NCI-H1417 (cell line): ENCODE data around the gene SIAH3.
A peak's percentile ranks its signal among the peaks of the same experiment; 100 is the strongest.
"Not testable (repeated sequence)": the region's sequence is repeated elsewhere in the genome, so short reads cannot be mapped to it uniquely, and the experiment has no call there.

Experiments
- DNase-seq, 3 experiments: peaks; one replicate each; lab custom pipeline; 2025; lab: John Stamatoyannopoulos, UW

The SIAH3 gene

DNA sequence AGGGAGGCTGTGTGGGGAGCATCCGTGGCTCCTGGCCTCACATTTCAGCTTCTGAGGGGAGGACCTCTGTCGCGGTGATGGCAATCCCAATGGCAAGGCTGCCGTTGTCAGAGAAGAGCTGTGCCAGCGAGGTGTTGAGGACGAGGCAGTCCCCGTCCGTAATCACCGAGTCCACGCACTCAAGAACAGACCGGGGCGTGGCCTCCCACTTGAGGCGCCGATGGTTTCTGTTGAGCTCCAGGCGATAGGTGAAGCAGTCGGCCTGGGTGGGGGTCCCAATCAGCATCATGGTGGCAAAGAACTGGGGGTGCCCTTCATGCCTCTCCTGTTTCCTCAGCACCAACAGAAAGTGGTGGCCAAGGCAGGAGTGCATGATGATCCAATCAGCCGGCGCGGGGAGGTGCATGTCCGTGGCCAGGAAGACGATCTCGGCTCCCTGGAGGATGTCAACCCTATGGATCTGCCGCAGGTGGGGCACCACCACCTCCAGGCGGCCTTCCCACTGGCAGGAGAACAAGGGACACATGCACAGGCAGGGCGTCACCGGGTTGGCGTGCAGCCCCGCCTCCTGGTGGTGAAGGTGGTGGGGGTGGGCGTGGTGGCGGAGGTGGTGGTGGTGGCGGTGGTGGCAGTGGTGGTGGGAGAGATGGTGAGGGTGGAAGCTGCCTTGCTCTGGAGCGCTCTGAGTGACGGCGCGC is 68.1 kb downstream of the SIAH3 start:
- no peak for DNase-seq

DNA sequence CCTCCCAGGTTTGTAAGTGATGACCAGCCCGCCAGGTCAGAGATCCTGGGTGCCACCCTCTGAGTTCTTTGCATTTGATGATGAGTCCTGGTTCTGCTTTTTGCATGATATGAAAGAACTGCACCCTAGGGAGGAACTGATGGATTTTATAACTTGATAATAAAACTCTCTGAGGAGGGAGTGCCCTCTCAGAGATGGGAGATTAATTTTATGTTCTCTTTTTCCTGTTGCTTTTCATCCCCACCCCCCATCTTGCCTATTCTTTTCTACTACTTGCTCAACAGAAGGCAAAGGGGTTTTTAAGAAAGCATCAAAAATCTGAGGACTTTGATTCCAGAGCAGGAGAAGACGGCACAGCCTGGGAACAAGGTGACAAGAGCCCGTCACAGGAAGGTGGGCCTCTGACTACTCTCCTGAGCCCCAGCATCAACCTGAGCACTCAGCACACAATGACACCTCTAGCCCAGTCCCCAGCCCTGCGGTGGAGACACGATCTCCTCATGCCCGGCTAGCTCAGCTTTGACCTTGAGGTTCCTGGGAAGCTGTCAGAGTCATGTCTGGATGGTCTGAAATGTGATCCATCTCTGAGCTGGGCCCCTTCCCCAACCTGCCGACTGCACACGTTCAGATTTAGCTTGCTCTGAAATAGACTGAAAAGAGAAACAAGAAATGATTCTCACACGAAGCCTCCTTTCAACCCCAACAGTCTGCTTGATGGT is 69.1 kb downstream of the SIAH3 start:
- no peak for DNase-seq

DNA sequence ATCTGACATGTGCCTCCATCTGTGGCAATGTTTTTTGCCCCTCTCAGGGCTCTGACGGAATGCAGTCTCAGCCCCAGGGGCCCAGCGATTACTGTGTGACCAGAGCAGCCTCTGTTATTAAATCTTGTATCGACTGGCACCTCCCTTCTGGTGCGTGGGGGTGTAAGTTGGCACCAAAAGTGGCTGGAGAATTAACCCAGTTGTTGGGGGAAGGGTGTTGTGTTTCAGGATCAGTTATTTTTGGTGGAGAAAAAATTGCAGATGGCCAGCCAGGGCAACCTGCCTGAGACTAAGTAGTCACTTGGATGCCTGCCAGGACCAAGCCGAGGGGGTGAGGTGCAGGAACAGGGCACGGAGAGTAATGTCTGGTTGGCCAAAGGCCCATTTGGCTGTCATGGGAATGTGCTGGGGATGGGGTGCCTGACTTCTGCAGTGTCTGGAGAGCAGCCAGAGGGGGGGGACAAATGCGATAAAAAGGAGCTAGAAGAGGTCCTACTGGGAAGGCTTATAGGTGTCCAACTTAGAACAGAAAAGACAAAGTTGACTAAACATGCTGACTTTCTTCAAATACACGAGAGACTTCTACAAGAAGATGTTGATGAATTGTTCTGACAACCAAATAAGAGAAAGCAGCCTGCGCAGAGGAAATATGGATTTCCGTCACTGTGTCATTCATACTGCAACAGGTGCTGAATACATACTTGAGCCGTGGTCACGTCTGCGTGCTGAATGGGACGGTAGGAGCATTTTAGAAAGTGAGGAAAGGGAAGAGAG is 69.8 kb downstream of the SIAH3 start:
- DNase-seq, result peak; percentile 71 to 93 (median 83)

DNA sequence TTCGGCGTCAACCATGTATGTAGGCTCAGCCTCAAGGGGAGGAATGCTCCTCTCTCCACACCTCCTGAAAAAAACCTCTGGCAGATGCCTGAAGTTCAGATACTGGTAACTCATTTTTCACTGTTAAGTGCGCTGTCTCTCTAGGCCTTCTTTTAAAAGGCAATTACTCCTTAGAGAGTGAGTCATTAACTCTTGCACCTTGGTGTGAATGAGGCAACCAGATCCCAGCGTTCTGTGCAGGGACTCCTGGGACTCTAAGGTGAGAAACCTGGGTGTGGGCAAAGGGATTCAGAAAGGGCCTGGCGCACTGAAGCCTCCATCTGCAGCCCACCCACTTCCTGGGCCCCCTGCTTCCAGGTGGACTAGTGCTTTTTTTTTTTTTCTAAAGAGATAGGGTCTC is 71.7 kb downstream of the SIAH3 start:
- no peak for DNase-seq

DNA sequence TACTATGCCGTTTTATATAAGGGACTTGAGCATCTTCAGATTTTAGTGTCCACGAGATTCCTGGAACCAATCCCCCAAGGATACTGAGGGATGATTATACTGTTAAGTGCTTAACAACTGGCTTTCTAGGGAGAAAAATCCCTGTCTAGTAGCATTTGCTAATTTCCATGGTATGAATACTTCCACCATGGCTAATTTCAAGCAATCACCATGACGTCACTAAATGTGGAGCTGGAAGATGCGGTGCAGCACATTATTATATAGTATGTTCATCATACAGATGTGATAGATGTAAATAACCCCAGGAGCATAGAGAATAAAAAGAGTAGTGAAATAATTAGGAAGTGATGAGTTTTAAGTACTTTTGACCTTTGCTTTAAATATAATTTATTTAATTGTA is 72.7 kb downstream of the SIAH3 start:
- DNase-seq, result no peak

DNA sequence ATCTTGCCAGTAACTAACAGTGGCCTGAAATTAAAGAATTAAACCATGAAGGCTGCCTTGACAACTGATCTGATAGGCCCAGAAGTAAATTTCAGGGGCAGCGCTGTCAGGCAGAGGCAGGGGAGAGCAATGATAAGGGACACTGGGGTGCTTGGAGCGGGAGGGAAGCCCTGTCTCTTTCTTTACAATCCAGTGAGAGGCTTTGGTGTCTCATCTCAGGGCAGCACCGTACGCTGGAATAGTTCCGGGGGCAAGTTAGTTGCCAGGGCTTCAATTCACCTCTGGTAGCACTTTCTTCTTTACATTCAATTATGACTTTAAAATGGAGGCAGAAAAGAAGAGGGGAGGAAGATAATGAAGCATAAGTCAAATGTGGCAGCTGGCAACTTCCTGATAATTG is 74.8 kb downstream of the SIAH3 start:
- DNase-seq, result no peak

DNA sequence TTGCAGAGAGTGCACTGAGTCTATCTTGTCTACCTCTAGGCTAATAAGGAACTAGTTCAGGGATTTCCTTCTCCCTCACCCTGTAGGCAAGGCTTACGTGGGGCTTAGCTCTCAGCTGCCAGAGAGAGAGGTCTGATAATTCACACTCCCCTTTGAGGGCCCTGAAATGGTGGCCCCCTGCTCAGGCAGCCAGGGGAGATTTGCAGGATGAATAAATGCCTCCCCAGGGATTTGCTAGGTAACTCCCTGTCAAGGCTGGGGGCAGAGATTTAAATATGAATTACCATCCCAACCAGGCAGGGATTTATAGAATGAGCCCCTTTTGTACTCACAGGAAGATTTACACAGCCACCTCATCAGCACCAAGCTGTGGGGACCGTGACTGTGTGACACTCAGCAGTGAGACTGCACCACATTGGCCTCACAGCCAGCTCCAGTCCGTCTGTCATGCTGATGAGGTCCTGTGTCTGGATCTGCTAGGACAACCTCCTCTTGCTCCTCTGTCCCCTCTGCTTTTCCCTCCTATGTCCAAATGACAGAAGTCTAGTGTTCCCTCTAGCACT is 76.1 kb downstream of the SIAH3 start:
- DNase-seq, result no peak

DNA sequence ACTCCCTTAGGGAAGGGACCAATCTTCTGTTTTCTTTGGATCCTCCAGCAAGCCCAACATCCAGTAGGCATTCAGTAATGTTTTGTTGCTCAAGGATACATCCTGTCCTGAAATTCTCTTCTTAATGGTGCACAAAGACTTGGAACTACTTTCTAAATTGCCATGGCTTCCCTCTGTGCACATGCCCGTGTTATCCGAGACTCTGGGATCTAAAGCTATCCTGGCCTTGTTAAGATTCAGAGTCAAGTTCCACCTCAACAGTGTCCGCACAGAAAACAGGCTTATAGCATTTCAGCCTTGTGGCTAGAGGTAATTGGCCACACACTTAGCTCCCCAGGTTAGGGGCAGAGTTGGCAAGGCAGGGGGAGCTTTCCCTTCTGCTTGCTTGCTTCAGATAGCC is 77.6 kb downstream of the SIAH3 start:
- DNase-seq, result no peak

DNA sequence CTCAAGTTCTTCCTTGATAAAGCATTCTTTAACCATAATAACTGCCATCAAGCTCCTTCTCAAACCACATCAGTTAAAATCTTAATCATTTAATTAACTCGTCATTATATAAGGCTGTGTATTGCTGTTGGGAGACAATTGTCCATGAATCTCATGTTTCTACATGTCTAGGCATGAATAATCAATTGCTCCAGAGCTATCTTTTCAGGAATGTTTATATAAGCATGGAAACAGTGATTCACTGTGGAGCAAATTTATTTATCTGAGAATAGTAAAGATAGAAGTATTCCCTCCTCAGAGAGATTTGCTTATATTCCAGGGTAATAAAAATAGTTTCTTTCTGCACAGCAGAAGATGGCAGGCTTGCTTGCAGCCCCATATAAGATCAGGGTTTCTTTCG is 78.3 kb downstream of the SIAH3 start:
- DNase-seq, result peak in 1 of 3 experiments; percentile 16

DNA sequence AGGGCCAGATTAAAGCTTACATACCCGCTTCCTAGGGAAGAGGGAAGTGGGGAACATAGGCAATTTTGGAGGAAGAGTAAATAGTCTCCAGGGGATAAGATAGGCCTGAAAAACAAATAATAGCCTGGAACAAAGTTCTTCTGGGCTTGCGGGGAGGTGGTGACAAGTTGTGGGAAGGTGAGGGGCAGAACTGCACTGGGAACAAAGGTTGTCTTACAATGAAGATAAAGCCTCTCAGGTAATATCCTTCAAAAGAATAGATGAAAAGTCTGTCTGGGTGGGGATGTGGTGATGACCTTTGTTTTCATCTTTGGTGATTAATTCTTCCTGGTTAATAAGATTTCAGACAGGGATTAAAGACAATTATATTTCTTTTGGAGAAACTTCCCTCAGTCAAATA is 80.7 kb downstream of the SIAH3 start:
- no peak for DNase-seq

DNA sequence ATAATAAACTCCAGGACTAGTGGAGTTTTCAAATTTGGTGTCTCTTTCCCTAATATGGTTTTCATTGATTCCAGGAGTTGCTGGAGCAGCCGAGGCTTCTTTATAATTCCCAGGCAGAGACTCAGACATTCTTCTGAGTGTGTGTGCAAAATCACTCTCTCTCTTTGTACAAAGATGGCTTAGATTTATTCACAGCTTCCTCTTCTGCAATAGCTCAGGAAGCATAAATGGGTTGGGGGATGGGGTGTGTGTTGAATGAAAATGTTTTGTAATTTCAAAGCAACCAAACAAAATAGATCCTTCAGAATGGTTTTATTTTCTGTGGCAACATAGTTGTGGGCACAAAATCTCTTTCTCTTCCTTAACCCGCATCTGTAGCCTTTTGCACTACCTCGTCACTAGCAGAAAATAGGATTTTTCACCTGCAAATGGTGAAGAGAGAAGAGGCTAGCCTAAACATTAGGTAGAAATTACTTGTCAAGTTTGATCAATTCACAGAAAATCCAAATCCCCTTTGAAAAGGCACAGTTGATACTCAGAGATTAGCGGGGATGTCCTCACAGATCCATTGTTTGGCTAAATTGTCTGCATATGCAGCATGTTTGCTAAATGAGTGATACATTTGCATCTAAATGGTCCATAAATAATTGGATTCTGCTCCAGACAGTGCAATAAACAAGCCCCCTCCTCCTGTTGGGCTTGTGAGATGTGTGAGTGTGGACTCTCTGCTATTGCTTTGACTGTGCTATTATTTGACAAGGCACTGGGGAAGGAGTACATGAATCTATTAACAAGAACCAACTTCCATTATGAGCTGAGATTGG is 82.7 kb downstream of the SIAH3 start:
- DNase-seq, result peak in 1 of 3 experiments; percentile 43

DNA sequence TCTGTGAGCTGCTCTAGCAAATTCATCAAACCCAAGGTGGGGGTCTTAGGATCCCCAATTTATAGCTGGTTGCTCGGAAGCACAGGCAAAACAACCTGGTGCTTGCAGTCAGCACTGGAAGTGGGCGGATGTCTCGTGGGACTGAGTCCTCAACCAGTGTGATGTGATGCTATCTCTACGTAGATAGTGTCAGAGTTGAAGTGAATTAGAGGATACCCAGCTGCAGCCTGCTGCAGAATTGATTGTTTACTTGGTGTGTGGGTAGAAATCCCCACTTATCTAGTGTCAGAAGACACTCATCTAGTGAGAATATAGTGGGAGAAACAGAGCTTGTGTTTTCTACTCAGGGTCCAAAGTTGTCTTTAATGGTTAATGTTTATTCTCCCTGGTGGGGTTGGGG is 86.1 kb downstream of the SIAH3 start:
- DNase-seq, result no peak

DNA sequence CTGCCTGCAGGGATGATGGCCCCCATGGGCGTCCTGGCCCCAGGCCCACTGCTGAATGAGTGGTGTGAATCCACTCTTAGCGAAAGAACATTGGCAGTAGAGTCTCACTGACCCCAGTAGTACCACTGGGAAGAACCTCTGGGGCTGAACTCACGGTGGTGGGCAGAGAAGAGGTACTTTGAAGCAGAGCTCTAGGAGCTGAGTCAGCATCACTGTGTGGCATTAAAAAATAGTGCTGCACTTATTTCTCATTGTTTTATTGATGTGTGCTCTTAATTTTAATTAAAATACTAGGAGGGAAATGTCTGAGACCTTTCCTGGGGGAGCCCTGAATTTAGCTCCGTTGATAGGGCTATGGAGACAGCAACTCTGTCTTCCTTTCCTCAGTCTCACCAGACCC is 88.1 kb downstream of the SIAH3 start:
- no peak for DNase-seq

DNA sequence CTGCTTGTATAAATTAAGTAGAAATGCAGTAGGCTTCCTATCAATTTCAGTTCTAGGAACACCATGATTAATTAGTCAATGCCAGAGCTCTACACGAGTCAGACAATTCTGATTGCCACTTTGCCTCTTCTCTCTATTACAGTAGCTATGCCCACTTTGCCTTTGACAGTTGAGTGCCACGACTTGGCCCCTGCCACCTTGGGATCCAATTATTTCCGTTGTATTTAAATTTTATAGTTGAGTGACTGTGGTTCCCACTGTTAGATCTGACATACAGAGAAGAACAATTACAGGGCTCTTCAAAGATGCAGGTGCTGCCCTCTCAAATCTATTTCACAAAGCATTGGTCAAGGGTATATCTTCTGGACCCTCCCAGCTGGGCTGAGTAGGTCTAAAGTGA is 94.0 kb downstream of the SIAH3 start:
- DNase-seq, result not testable (repeated sequence)

DNA sequence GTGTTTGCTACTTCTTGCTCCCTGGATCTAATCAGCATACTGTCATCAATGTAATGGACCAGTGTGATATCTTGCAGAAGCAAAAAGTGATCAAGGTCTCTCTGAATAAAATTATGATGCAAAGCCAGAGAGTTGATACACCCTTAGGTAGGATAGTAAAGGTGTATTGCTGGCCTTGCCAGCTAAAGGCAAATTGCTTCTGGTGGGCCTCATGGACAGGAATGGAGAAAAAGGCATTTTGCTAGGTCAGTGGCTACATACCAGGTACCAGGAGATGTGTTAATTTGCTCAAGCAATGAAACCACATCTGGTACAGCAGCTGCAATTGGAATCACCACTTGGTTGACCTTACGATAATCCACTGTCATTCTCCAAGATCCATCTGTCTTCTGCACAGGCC is 95.1 kb downstream of the SIAH3 start:
- not testable (repeated sequence) for DNase-seq

DNA sequence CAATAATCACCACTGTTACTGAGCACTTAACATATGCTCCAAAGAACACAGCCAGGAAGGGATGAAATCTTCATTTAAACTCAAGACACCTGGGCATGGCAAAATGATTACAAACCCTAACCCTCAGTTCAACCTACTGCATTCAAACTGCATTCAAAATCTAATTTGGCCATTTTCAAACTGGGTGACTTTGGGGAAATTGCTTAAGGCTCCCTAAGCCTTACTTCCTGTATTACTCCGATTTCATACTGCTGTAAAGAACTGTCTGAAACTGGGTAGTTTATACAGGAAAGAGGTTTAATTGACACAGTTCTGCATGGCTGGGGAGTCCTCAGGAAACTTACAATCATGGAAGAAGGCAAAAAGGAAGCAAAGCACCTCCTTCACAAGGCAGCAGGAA is 99.0 kb downstream of the SIAH3 start:
- DNase-seq, result no peak

DNA sequence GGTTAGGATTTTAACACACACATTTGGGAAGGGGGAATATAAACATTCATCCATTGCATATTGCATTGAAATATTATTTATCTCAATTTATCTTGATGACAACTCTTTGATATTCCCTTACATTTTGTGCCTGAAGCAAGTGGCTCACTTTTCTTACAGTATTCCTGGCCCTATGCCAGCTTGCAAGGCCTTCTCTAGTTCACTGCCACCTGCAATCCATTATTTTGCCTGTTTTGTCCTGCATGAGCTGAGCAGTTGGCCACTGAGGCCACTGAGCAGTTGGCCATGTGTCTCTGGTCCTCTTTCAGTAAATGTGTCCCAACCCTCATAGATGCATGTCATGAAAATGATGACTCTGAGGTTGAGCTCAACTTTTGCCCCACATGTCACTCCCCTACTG is 99.7 kb downstream of the SIAH3 start:
- DNase-seq, result peak in 1 of 3 experiments; percentile 3

DNA sequence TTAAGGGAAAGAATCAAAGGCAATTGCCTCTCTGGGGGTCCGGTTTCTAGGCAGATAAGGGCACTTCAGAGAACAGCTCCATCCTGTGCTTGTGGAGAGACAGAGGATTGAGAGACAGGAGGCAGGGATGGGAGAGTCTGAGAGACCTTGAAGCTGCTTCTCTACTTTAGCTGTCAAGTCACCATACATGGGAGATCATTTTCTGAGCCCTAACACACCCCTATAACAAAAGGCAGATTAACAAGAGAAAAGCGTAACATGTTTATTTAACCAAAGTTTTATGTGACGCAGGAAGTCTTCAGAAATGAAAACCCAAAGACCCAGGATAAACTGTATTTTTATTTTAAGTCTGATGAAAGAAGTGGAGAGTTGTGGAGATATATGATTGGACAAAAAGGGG is 101.0 kb downstream of the SIAH3 start:
- DNase-seq, result no peak

DNA sequence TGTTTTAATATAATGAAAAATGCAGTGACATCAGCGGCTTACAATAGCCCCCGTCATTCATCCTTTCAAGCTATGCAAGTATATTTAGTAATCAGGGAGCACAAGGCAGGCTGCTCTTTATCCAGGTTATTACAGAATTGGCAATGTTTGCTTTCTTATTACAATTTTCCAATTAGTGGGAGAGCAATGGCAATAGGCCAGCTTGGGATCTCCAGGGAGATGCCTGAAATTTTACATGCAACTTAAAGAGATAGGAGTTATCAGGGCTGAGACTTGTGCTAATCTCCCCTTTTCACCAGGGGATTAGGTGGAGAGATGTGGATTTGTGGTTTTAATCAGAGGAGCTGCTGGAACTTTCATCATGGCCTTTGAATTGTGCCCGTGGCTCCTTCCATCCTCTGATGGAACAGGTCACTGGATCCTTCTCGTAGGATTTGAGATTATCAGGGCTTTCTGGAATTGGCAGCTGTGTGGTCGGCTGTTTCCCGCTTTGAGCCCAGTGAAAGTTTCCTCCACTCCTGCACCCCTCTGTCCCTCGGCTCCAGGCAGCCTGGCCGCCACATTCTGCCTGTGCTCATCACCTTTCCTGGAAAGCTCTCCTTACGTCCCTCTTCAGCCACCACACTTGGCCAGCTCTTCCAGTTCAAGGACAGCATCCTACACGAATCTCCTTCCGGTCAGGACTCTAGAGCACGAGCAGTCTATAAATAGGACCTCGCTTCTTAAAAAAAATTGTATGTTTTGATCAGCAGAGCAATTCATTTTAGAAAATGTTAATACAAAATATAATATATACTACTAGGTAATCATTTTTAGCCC is 102.4 kb downstream of the SIAH3 start:
- DNase-seq, result peak in 2 of 3 experiments; percentile 41 to 63

DNA sequence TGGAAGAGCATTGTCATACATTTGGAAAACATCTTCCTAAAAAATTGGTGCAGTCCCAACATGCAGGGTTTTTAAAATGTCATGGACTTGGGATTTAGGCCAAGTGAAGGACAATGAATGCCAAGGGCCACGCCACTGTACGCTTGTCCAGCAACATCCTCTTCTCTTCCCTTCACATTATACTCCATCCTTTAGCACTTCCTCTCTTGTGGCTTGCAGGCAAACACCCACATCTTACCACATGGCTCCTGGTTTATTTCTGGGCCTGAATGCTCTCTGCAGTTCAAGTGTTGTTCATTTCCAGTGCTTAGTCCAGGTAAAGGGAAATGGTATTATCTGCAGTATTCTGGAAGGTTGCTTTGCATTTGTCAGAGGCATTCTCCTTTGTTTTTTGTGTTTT is 104.5 kb downstream of the SIAH3 start:
- DNase-seq, result no peak

DNA sequence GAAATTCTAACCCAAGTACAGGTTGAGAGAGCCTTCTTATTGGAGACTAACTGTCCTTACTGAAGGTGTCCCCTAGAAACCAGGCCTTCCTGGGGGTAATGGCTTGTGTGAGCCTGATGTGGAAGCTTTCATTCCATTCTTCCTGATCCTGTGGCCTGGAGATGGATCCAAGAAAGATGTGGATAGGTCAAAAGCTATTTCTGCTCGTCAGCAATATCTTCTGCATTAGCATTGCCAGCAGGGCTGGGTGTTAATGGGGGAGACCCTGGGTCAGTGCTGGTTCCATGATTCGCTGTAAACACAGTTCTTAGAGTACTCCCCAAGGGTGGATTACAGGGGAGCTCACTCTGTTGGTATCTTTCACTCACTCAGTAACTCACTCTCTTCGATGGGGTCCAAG is 106.6 kb downstream of the SIAH3 start:
- DNase-seq, result no peak
